Gastroesophageal sphincter (tissue), 3 donors: ENCODE results near the gene RERE.

Source experiments
- EP300 ChIP-seq: sonication (generic); formaldehyde crosslinking; IDR thresholded peaks from one replicate; pipeline ENCODE4 v1.6.1; 2017; ENCODE audit warnings: antibody characterized with exemption, mild to moderate bottlenecking
- POLR2AphosphoS5 ChIP-seq: sonication (generic); formaldehyde crosslinking; IDR thresholded peaks from one replicate; pipeline ENCODE4 v1.6.1; 2017; ENCODE audit warnings: antibody characterized with exemption
- TF ChIP-seq, protein P1 (sequence below), 4 experiments: fragments of 200-600 bp in 2 of 4; fragments of 450-650 bp in 2 of 4; sonication (generic) in 1 of 4; IDR thresholded peaks; one replicate each; pipeline ENCODE4 v1.5.1; 2017 to 2019; ENCODE audit warnings: antibody characterized with exemption in 4 of 4, mild to moderate bottlenecking in 2 of 4, moderate library complexity in 2 of 4

DNA sequence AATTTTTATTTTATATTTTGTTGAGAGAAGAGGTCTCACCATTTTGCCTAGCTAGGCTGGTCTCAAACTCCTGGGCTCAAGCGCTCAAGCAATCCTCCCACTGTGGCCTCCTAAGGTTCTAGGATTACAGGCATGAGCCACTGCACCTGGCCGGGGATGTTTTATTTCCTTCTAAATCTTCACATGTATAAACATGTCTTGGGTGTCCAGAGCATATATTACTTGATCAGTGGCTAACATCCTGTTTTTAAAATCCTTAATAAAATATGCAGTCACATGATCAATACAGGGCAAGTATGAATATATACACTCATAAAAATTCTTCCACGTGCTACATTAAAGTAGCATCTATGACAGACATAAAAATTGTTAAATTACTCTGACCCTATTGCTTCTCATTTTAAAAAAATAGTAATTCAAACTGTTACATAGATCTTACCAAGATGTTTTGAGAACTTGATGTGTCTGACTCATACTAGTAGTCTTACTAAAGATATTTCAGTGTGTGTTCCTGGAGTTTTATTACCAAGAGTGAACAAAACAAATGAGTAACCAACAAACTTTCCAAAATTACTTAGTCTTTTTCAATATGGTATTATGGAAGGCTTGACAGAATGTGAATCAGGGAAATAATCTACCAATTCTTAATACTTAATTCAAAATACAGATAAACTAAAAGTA is 277.0 kb downstream of the RERE start:
- TF ChIP-seq, protein P1, sequence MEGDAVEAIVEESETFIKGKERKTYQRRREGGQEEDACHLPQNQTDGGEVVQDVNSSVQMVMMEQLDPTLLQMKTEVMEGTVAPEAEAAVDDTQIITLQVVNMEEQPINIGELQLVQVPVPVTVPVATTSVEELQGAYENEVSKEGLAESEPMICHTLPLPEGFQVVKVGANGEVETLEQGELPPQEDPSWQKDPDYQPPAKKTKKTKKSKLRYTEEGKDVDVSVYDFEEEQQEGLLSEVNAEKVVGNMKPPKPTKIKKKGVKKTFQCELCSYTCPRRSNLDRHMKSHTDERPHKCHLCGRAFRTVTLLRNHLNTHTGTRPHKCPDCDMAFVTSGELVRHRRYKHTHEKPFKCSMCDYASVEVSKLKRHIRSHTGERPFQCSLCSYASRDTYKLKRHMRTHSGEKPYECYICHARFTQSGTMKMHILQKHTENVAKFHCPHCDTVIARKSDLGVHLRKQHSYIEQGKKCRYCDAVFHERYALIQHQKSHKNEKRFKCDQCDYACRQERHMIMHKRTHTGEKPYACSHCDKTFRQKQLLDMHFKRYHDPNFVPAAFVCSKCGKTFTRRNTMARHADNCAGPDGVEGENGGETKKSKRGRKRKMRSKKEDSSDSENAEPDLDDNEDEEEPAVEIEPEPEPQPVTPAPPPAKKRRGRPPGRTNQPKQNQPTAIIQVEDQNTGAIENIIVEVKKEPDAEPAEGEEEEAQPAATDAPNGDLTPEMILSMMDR (IDR thresholded peaks at IDR 0.05) = no peak
- peak; percentile 31 for TF ChIP-seq POLR2AphosphoS5
- no peak for TF ChIP-seq EP300
